AG09309 (cell line): ENCODE results near the gene ID2.

Source experiments
- DNase-seq: peaks from one replicate; pipeline ENCODE4 v3.0.0-alpha.2; 2010; ENCODE audit warnings: low read depth
- H3K4me3 ChIP-seq: 2 replicates; pipeline ENCODE4 v1.5.1; 2011; ENCODE audit warnings: mild to moderate bottlenecking, low read depth, low read length, moderate library complexity; ENCODE audit not compliant: control insufficient read depth
- CTCF ChIP-seq: IDR thresholded peaks from 2 replicates; pipeline ENCODE4 v1.5.1; 2011; ENCODE audit warnings: mild to moderate bottlenecking, low read depth, low read length, inconsistent platforms; ENCODE audit not compliant: insufficient read depth, control insufficient read depth; ENCODE audit errors: missing control alignments

Gene ID2

GRCh38 chr2:8694737-8695136 lies 12.9 kb downstream of the ID2 start:
- DNase-seq: no peak
- H3K4me3 ChIP-seq: no peak overlapping the region

DNA sequence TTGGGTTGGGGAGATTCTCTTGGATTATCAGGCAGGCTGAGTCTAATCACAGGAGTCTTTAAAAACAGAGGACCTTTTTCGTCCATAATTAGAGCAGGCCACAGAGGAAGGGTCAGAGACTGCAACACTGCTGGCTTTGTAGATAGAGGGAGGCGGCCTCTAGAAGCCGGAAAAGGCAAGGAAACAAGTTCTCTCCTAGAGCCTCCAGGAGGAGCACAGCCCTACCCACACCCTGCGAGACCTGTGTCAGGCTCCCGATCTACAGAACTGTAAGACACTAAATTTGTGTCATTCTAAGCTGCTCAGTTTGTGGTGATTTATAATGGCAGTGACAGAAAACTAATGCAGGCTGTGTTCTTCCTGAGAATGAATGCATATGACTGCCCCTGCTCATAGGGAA lies 15.3 kb downstream of the ID2 start:
- DNase-seq: no peak
- H3K4me3 ChIP-seq: no peak overlapping the region
- TF ChIP-seq CTCF: no peak

More at GRCh38 chr2:8694737-8695136, 12.9 kb downstream of the ID2 start:
- TF ChIP-seq CTCF: no peak

GRCh38 chr2:8699839-8700238 lies 18.0 kb downstream of the ID2 start:
- no peak for TF ChIP-seq CTCF
- H3K4me3 ChIP-seq: no peak overlapping the region
- no peak for DNase-seq

DNA sequence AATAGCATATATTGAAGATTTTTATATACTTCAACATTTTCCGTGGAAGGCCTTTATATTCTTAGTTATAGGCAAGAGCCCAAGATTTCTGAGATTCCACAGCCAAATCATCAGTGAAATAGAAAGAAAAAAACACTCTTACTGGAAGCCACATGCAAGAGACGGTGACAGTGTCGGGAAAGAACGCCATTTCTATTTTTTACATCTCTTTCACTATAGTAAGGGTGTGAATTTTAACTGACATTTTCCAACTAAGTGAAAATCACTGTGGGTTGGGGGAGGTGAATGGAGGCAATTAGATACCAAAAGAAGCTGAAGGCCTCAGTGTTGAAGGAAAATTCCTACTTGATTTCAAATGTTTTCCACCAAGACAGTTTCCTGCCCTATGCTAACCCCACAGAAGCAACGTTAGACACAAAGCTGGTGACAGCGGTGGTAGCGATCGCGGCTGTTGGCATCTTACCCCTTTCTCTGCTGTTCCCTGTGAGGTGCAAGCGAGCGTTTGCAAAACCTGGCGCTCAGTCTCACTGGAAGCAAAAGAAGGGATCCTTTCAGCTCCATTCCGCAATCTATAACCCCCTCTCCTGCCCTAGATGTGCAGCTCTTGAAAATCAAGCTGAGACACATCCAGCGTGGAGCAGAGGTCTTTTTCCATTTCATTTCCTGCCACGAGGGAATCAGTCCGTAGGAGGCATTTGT lies 20.0 kb downstream of the ID2 start:
- no peak overlapping the region for H3K4me3 ChIP-seq
- no peak for TF ChIP-seq CTCF
- DNase-seq: no peak

DNA sequence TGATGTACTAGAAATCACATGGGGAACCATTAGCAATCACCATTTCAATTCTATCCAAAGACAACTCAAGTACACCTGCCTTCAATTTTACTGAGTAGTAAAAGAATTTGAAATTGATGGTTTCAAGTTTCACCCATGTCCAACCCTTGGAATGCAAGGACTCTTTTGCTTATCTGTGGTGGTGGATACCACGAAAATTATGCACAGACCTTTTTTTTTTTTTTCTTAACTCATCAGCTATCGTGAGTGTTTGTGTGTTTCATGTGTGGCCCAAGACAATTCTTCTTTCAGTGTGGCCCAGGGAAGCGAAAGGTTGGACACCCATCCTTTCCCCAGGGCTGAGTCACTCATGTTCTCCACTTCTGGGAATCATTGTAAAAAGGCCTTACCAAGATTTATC lies 23.1 kb downstream of the ID2 start:
- H3K4me3 ChIP-seq: no peak overlapping the region
- DNase-seq: no peak
- no peak for TF ChIP-seq CTCF

DNA sequence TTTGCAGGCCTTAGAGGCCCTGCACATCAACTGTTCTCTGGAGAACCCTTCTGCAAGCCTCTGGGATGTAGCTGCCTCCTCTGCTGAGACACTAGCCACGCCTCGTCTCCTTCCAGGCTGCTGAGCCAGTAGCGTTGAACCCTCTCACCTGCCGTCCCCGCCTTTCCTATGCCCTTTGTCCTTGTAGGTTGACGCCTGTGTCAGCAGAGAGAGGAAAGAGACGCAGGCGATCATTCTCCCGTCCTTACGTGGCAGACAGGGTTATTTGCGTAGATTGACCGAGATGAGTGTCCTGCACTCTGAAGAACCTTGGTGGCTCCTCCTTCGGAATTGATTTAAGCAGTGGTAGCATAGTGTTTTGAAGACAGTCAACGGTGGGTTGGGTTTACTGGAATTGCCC lies 27.8 kb downstream of the ID2 start:
- DNase-seq: no peak

More for the DNA sequence above, 27.8 kb downstream of the ID2 start:
- no peak overlapping the region for H3K4me3 ChIP-seq
- TF ChIP-seq CTCF: no peak
